ENCODE results near the gene DENND5A. TPM values are rescaled to one million over a fixed set of nuclear protein-coding genes. Genes with fewer than 3 reads are reported as not detected.
A peak's percentile ranks its signal among the peaks of the same experiment; 100 is the strongest.

Gene DENND5A
- total RNA-seq, 1 experiment from 2014 or later: 37.7 TPM

GRCh38 chr11:9096427-9096826 is 168.7 kb downstream of the DENND5A start:
- no peak for TF ChIP-seq CTCF (conservative IDR thresholded peaks at IDR 0.05; ENCODE audit: low read depth, low read length)
- no peak for TF ChIP-seq EZH2 (IDR thresholded peaks at IDR 0.05; ENCODE audit: low read length, unreplicated experiment)
- TF ChIP-seq EZH2phosphoT487 (IDR thresholded peaks at IDR 0.05; ENCODE audit: borderline replicate concordance, low read length): no peak

GRCh38 chr11:9095421-9095820 is 169.7 kb downstream of the DENND5A start:
- Histone ChIP-seq H3K4me2 (ENCODE audit: low read length) (no peak overlapping the region), H3K79me2 (ENCODE audit: low read length) (no peaks in the 10 kb centered on the region), H3K4me3 (ENCODE audit: low read length) (no peak overlapping the region), H3K27me3 (ENCODE audit: low read length) (peaks cover 17% of the 10 kb centered on the region), H3K9ac (ENCODE audit: low read length) (no peak overlapping the region), H3K27ac (ENCODE audit: low read length) (no peak overlapping the region), H3K4me1 (ENCODE audit: insufficient read depth, low read length) (no peaks in the 10 kb centered on the region), H3F3A (ENCODE audit: low read length, unreplicated experiment) (no peaks in the 10 kb centered on the region), H4K20me1 (ENCODE audit: low read length) (no peaks in the 10 kb centered on the region), H3K9me2 (replicated peaks; ENCODE audit: low read length) (no peaks in the 10 kb centered on the region), H2AFZ (ENCODE audit: low read length) (no peak overlapping the region), H3K36me3 (ENCODE audit: low read depth, low read length) (no peaks in the 10 kb centered on the region), H3K9me3 (ENCODE audit: low read length) (no peaks in the 10 kb centered on the region)
- TF ChIP-seq EZH2phosphoT487 (IDR thresholded peaks at IDR 0.05; ENCODE audit: borderline replicate concordance, low read length) (no peak), CTCF (conservative IDR thresholded peaks at IDR 0.05; ENCODE audit: low read depth, low read length) (peak; percentile 39; the same call in 1 of the 2 replicates)
- BruUV-seq (replicated peaks): no TSS peak
- ATAC-seq (no peak), DNase-seq (no peak)
- CTCF ChIA-PET: no interaction called here
- intact Hi-C loops (cut with micrococcal nuclease): no loop called here
- POLR2A ChIA-PET (ENCODE audit: unreplicated experiment): no interaction called here

More at GRCh38 chr11:9096427-9096826, 168.7 kb downstream of the DENND5A start:
- H3K4me3 ChIP-seq (ENCODE audit: low read length): no peak overlapping the region
- no peaks in the 10 kb centered on the region for H3K9me2 ChIP-seq (replicated peaks; ENCODE audit: low read length)
- BruUV-seq (replicated peaks): no TSS peak
- no peaks in the 10 kb centered on the region for H3K79me2 ChIP-seq (ENCODE audit: low read length)
- ChIA-PET POLR2A (ENCODE audit: unreplicated experiment) (interaction anchor here (0.5 kb wide), 1 partner anchor 477 kb away, joined by 3 read pairs; the partner anchor contains the start of gene WEE1), CTCF (interaction anchor here (0.6 kb wide), 1 partner anchor 411 kb away, joined by 3 read pairs; no protein-coding TSS in a partner anchor)
- no peak for DNase-seq
- no peak for ATAC-seq
- peaks cover 8% of the 10 kb centered on the region for H3K27me3 ChIP-seq (ENCODE audit: low read length)
- no peaks in the 10 kb centered on the region for H3K4me1 ChIP-seq (ENCODE audit: insufficient read depth, low read length)
- H3K36me3 ChIP-seq (ENCODE audit: low read depth, low read length): no peaks in the 10 kb centered on the region
- no peak overlapping the region for H2AFZ ChIP-seq (ENCODE audit: low read length)
- no peak overlapping the region for H3K9ac ChIP-seq (ENCODE audit: low read length)
- no peaks in the 10 kb centered on the region for H3F3A ChIP-seq (ENCODE audit: low read length, unreplicated experiment)
- H3K9me3 ChIP-seq (ENCODE audit: low read length): no peaks in the 10 kb centered on the region
- no peaks in the 10 kb centered on the region for H4K20me1 ChIP-seq (ENCODE audit: low read length)
- H3K27ac ChIP-seq (ENCODE audit: low read length): no peak overlapping the region
- no peak overlapping the region for H3K4me2 ChIP-seq (ENCODE audit: low read length)
- intact Hi-C loops (cut with micrococcal nuclease): no loop called here

- Histone ChIP-seq H3K9ac (ENCODE audit: low read length) (no peak overlapping the region), H3K27ac (ENCODE audit: low read length) (no peak overlapping the region), H3K36me3 (ENCODE audit: low read depth, low read length) (no peaks in the 10 kb centered on the region), H3K4me1 (ENCODE audit: insufficient read depth, low read length) (no peaks in the 10 kb centered on the region), H3K4me2 (ENCODE audit: low read length) (no peak overlapping the region), H3K9me3 (ENCODE audit: low read length) (no peaks in the 10 kb centered on the region), H3K79me2 (ENCODE audit: low read length) (no peaks in the 10 kb centered on the region), H3K4me3 (ENCODE audit: low read length) (no peak overlapping the region), H2AFZ (ENCODE audit: low read length) (no peak overlapping the region), H4K20me1 (ENCODE audit: low read length) (no peaks in the 10 kb centered on the region), H3F3A (ENCODE audit: low read length, unreplicated experiment) (no peaks in the 10 kb centered on the region), H3K27me3 (ENCODE audit: low read length) (peaks cover 23% of the 10 kb centered on the region), H3K9me2 (replicated peaks; ENCODE audit: low read length) (no peaks in the 10 kb centered on the region)
- intact Hi-C loops (cut with micrococcal nuclease): no loop called here
- no peak for DNase-seq
- no TSS peak for BruUV-seq (replicated peaks)
- TF ChIP-seq EZH2 (IDR thresholded peaks at IDR 0.05; ENCODE audit: low read length, unreplicated experiment): no peak
- TF ChIP-seq EZH2phosphoT487 (IDR thresholded peaks at IDR 0.05; ENCODE audit: borderline replicate concordance, low read length): no peak
- no peak for TF ChIP-seq CTCF (conservative IDR thresholded peaks at IDR 0.05; ENCODE audit: low read depth, low read length)
- no peak for ATAC-seq
- CTCF ChIA-PET: interaction anchor here (0.7 to 1.0 kb wide), 2 partner anchors 72 to 76 kb away, joined by 4 to 5 read pairs; no protein-coding TSS in a partner anchor
- POLR2A ChIA-PET (ENCODE audit: unreplicated experiment): no interaction called here
Measured at GRCh38 chr11:9094420-9094819, 170.7 kb downstream of the DENND5A start.

Measured in PC-3 (cell line).